ENCODE measurements around the gene SLAMF7.
"Not testable (repeated sequence)": the region's sequence is repeated elsewhere in the genome, so short reads cannot be mapped to it uniquely, and the experiment has no call there.

The SLAMF7 gene, protein sequence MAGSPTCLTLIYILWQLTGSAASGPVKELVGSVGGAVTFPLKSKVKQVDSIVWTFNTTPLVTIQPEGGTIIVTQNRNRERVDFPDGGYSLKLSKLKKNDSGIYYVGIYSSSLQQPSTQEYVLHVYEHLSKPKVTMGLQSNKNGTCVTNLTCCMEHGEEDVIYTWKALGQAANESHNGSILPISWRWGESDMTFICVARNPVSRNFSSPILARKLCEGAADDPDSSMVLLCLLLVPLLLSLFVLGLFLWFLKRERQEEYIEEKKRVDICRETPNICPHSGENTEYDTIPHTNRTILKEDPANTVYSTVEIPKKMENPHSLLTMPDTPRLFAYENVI

GRCh38 chr1:160739098-160739511 is at the start of gene SLAMF7:
Gene SLAMF7, plus strand, starts transcription at chr1:160739247. Its CDS starts 55 bp downstream, at chr1:160739302.
- peak; percentile 70 for DNase-seq

GRCh38 chr1:160692390-160692789 is 46.7 kb upstream of the SLAMF7 start:
- not testable (repeated sequence) for DNase-seq

- no peak for DNase-seq
These were observed 36.9 kb upstream of the SLAMF7 start for GRCh38 chr1:160702100-160702499.

- no peak for DNase-seq
These were observed 34.8 kb upstream of the SLAMF7 start for GRCh38 chr1:160704250-160704649.

DNA sequence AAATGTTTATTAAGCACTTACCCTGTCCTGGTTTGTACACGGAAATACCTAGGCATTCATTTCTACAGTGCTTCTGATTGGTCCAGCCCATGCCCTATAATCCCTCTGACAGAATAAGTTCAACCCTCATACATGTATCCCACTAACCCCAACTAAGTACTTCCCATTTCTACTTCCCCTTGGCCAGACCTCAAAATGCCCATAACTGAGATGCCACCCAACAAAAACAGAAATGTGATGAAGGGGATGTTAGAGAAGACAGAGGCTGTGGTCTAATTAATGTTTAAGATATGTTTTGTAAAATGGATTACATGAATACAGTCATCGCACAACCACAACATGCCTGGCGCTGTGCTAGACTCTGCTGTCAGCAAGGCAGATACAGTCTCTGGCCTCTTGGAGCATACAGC is 33.8 kb upstream of the SLAMF7 start:
- DNase-seq = not testable (repeated sequence)

DNA sequence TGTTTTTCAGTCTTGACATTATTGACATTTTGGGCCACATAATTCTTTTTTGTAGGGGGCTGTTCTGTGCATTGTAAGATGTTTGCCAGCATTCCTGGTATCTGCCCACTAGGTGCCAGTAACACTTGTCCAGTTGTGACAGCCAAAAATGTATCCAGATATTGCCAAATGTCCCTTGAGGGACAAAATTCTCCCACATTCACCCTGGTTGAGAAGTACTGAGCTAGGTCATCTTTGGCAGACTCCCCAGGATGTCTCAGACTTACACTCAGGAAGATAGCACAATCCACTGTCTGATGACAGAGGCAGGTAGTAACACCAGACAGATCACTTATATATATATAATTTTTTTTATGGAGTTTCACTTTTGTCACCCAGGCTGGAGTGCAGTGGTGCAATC is 33.3 kb upstream of the SLAMF7 start:
- DNase-seq = no peak

- no peak for DNase-seq
These were observed 32.4 kb upstream of the SLAMF7 start for GRCh38 chr1:160706526-160707235.

- DNase-seq = peak; percentile 56
These were observed 31.6 kb upstream of the SLAMF7 start for GRCh38 chr1:160707236-160708064.

DNA sequence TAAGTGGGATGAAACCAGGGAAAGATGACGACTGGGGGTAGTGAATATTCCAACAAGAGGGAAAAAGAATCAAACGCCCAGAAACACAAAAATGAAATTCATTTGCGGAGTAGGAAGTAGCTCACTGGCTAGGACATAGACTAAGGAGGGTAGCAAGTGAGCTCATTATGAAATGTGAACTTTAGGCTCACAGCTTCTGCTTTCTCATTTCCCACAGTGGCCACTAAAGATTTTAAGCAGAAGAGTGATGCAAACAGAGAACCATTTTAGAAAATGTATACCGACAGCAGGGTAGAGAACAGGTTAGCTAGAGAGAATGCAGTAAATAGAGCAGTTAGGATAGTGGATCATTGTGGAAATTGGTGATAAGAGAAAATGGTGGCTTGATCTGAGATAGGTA is 30.9 kb upstream of the SLAMF7 start:
- peak; percentile 46 for DNase-seq

GRCh38 chr1:160708801-160709200 is 30.2 kb upstream of the SLAMF7 start:
- peak; percentile 78 for DNase-seq

DNA sequence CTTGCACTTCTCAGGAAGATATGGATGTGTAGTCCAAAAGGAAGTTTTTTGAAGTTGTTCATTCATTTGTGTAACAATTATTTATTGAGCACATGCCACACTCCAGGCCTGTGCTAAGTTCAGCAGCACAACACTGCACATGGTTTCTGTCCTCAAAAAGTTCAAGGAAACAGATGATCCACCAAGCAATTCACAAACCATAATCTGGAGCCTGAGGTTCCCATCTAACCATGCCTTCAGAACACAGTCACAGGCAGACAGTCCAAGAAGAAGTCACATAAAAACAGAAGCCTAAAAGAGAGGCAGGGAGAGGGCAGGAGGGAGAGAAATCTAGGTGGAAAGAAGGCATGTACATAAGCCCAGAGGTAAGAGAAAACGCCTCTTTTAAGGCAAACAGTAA is 29.3 kb upstream of the SLAMF7 start:
- DNase-seq = no peak

DNA sequence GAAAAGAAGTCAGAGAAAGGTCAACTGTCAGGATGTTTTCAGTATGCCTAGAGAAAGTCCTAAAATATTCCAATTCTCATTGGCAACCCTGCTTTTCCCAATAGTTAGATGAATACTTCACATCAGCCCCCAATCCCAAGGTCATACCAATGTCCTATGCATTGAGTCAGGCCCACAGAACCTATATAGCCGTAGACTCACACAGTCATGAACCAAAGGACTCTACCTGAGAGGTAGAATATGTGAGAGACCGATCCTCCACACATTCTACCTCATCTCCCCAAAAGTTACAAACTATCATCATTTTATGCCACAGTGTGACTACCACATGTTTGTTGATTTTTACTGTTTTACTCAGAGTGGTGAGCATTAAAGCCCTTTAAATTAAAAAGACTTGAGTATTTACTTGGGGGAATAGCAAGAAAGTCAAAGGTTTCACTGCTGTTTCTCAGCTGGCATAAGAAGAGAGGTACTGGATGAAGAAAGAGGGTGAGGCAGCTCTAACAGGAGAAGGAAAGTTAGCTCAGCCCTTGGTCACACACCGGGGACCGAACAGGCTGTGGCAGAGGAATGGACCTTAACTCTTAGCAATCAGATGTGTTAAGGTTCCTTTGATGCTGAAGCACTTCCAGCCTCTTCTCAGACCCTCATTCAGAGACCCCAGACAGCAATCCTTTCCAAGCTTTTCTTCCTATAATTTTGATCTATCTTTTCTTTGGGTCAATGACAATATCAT is 28.4 kb upstream of the SLAMF7 start:
- DNase-seq = no peak

- DNase-seq = no peak
These were observed 27.8 kb upstream of the SLAMF7 start for GRCh38 chr1:160711276-160711601.

- peak; percentile 74 for DNase-seq
These were observed 27.3 kb upstream of the SLAMF7 start, which contains the start of gene CD48 for GRCh38 chr1:160711602-160712311. Gene CD48, minus strand, starts transcription at chr1:160711822. Its CDS starts 59 bp downstream, at chr1:160711763.

GRCh38 chr1:160712525-160713080 is 26.4 kb upstream of the SLAMF7 start:
- peak; percentile 71 for DNase-seq

GRCh38 chr1:160713161-160713560 is 25.9 kb upstream of the SLAMF7 start:
- DNase-seq = no peak

- DNase-seq = not testable (repeated sequence)
These were observed 24.9 kb upstream of the SLAMF7 start for GRCh38 chr1:160714034-160714648.

DNA sequence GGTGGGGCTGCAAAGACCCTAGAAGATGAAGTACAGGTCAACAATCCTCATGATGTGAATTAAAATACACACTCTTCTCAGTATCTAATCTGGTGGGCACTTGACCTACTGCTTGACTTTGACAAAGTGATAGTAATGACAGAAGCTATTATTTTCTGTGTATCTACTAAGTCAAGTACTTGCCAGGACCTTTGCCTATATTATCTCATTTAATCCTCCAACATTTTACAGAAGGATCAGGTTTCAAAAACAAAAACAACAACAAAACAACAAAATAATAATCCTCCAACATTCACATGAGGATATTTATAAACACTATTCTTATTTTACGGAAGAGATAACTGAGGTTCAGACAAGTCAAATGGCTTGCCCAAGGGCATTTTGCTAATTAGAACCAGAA is 23.0 kb upstream of the SLAMF7 start:
- DNase-seq = no peak

DNA sequence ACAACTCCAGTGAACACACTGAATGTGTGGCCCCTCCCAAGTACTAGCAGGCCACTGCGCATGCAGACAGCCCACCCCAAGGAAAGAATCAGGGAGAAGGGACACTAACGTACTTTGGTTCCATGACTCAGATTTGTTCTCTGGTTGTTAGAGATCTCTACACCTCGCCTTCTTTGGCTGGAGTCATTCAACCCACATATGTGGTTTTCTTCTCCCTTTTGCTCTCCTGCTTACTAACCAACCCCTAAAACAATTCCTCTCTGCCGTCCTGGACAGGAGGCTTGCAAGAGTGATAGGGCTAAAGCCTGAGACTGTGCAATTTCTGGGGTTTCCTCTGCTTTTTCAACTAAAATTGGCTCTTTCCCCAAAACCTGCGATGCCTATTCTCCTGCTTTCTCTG is 21.7 kb upstream of the SLAMF7 start:
- no peak for DNase-seq

GRCh38 chr1:160718210-160718609 is 20.8 kb upstream of the SLAMF7 start:
- DNase-seq = no peak
